Activated CD8-positive, alpha-beta memory T cell treated with anti-CD3 and anti-CD28 coated beads, Interleukin-2, amount 50 U/mL, for 24 hours (primary cell): ENCODE data around the gene L3MBTL3.

Experiments
- DNase-seq: peaks from one replicate; pipeline ENCODE4 v3.0.0-alpha.2; 2020; ENCODE audit errors: extremely low read depth

Gene L3MBTL3

GRCh38 chr6:130027948-130028347, 9.6 kb downstream of the L3MBTL3 start:
- DNase-seq, result no peak

DNA sequence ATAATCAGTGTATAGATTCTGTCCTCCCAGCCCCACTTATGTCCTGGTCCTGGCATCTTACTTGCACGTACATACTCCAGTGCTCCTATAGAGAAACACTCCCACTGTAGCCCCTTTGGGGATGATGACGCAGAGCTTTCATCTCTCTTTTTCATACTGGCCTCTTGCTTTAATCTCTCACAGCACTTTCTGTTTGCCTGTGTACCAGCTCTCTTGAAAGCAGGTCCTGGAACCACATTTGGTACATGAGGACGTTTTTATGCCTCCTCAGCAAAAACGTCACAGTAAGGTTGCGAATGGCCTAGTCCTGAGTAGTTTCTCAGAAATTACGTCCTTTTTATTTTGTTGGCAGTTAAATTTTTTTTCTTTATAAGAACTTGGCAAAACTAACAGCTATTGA, 10.8 kb downstream of the L3MBTL3 start:
- no peak for DNase-seq

DNA sequence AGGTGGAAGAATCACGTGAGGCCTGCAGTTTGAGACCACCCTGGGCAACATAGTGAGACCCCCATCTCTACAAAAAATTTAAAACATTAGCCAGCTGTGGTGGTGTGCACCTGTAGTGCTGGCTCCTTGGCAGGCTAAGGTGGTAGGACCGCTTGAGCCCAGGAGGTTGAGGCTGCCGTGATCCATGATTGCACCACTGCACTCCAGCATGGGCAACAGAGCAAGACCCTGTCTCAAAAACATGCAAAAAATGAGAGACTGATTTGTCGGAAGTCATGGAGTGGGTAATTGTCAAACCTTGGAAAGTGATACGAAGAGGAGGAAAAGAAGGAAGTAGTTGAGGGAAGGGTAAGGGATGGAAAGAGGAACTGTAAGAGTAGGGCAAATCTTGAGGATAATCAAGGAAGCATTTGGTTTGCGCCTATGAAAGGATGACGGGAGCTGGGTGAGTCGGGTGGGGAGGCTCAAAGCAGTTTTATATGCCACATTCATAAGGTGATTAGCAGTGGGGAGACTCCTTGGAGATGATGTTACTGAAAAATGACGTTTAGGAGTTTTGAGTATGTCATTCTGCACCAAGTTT, 14.5 kb downstream of the L3MBTL3 start:
- no peak for DNase-seq

- DNase-seq, result no peak
These were observed 15.6 kb downstream of the L3MBTL3 start for GRCh38 chr6:130033949-130034348.

DNA sequence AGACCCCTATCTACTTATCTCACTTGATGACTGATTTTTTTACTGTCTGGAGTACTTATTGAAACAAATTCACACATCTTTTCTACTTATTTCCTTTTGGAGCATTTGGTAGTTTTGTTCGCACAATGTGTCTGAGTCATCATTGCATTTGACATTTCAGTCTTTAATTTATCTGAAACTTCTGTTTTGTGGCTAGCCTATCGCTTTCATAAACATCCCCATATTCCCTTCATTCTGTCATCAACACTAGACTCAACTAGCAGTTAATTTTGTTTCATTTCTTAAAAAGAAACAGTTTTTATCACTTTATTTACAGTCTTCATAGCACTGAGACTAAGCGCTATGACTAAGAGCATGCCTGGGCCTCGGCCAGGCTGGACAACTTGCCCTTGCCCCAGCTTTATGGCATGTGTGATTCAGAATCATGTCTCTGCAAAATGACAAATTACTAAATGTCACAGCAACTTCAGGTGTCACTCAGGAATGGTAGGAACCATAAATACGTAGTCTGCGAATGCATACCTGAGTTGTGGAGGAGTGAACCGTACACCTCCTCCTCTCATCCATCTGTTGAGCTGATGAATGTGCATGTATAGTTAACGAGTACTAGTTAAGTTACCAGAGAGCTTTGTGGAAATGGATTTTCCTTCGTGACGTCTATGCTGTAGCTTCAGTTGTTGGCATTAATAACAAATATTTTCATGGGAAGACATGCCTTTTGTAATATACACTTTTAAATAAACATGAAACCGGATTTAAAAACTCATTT, 16.2 kb downstream of the L3MBTL3 start:
- no peak for DNase-seq

- no peak for DNase-seq
These were observed 16.8 kb downstream of the L3MBTL3 start for GRCh38 chr6:130035211-130035610.

- no peak for DNase-seq
These were observed 18.9 kb downstream of the L3MBTL3 start for GRCh38 chr6:130037207-130037811.

DNA sequence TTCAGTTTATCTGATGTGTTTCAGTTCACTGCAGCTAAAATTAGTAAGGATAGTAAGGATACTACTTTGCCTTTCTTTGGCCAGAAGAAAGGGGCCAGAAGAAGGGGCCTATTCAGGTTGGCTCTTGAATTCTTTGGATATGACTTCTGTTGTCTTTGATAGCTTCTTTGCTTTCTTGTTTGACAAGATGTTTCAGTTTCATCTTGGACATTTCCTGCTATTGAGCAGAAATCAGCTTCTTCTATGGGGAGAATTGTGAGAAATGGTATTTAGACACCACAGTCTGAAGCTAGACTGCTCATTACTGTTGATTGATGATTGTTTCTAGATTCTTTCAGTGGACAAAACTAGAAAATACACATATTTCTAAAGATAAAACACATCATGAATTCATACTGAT, 23.2 kb downstream of the L3MBTL3 start:
- no peak for DNase-seq

GRCh38 chr6:130043344-130043743, 25.0 kb downstream of the L3MBTL3 start:
- DNase-seq, result no peak

DNA sequence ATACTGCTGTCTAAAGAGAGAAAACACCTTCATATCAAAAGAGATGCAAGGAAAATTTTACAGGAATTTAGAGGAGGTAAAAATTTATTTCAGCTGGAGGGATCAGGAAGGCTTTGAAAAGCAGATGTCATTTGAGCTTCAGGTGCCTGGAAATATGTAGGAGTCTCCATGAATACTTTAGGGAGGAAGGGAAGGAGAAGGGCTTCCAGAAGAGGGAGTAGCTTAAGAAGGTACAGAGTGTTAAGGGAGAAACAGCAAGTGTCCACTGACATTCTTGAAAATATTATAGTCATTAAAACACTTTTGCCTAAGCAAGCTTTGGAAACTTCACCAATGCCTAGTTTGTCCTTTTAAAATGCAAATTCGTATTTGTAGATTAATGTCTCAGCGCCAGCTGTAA, 27.2 kb downstream of the L3MBTL3 start:
- DNase-seq, result no peak

- no peak for DNase-seq
These were observed 28.3 kb downstream of the L3MBTL3 start for GRCh38 chr6:130046671-130047070.

GRCh38 chr6:130047088-130047995, 29.0 kb downstream of the L3MBTL3 start:
- DNase-seq, result no peak

DNA sequence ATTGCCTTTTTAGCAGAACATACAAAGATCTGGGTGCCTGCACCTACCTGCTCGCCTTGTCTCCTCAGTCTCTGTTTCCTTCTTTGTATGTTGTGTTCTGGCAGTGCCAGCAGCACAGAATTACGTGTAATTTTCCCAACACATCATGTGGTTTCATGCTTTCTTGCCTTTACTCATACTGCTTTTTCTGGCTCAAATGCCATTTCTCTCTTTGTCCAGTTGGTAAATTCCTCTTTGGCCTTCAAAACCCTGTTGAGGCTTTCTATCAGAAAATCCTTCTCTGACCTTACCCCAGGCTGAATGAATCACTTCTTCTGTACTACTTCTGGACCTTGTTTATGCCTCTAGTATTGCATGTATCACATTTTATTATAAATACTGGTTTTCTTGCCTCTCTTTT, 31.8 kb downstream of the L3MBTL3 start:
- no peak for DNase-seq

DNA sequence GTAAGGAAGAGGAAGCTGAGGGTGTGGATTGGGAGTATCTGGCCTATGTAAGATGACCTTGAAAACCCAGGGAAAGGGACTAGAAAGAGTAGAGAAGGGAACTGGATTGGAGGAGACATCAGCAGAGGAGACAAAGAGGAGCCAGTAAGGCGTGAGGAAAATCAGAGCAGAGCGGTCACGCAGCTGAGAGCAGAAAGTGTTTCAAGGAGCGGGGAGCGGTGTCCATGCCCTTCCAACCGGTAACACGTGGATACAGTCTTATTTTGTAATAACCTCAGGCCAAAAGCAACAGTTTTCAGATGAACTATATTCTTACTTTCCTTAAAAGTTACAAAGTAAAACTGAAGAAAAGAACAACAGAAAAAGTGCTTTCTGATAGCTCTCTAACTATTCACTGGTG, 36.3 kb downstream of the L3MBTL3 start:
- no peak for DNase-seq

GRCh38 chr6:130055271-130055670, 36.9 kb downstream of the L3MBTL3 start:
- DNase-seq, result no peak

DNA sequence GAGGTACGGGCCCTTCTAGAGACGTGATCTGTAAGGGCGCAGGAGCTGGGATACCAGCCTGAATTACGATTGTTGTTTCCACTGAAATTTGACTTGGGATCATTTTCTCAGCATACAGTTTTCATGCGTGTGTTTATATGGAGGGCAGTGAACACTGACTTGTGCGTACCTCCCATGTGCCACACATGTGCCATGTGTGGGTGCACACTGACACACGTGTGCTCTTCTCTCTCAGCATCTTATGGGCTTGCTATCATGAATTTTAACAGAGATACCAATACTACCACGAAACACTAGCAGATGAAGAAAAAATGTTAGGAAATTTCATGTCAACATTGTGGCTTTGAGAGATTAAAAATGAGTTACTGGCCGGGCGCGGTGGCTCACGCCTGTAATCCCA, 39.1 kb downstream of the L3MBTL3 start:
- no peak for DNase-seq

DNA sequence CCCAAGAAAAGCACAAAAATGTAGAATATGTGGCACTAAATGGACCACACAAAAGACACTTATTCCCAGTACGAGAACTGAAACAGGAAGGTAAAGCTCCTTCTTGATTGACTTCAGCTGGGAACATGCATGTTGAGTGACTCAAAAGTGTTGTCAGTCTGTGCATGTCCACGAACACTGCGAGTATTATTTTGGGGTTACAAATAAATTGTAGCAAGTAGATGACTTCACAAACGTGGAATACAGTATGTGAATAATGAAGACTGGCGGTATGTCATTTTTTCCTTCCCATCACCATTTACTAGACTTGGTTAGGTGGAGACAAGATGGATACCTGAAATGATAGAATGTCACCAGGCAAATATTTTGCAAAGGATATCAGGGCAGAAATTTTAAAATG, 45.4 kb downstream of the L3MBTL3 start:
- DNase-seq, result no peak

DNA sequence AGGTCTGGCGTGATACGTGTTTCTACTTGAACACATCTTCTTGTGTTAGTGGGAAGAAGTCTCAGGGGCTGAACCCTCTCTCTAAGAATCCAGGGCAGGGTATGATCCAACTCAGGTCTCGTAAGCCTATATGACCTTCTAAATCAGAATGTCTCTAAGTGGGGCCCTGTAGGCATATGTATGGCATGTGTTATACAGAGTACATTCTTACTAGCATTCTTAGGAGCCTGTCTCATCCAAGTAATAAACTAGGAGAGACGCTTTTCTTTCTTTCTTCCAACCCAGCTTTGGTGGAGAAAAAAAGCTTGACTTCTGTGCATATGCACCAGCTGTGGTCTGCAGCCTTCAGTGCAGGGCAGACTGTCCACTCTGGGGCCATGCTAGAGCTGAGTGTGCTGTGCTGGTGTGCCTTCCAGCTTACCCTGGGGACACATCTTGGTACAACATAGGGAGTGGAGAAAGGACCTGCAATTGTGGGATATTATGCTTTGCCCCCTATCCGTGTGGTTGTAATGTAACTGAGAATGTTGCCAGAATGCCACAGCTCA, 47.3 kb downstream of the L3MBTL3 start:
- no peak for DNase-seq

DNA sequence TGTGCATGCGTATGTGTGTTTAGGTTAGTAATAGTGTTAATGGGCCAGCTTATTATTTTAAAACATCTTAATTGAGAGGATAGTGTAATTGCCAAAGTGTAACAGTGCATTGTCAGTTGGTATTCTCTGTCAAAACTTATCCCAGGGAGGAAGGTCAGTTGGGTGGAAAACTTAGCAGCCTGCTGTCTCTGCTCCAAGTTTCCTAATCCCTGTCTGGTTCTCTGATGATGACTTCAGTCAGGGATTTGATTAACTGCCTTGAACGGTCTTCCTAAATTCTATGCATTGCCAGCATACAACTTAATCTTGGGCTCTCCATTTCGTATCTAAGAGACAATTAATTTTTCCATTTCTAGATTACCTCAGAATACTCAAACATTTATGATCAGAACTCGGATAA, 51.1 kb downstream of the L3MBTL3 start:
- no peak for DNase-seq

GRCh38 chr6:130070326-130070725, 51.9 kb downstream of the L3MBTL3 start:
- no peak for DNase-seq

DNA sequence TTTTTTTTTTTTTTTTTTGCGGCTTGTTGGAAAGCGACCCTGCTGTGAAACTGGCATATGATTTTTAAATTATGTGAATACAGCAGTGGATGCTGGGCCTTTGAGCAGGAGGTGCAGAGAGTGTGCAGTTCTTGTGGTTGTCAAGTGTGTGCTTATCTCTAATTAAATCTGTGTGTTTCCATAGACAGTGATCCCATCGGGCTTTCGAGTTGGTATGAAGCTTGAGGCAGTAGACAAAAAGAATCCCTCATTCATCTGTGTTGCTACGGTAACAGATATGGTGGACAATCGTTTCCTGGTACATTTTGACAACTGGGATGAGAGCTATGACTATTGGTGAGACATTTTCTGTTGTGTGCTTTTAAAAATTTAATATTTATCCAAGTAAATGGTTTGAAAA, 52.4 kb downstream of the L3MBTL3 start:
- DNase-seq, result no peak

DNA sequence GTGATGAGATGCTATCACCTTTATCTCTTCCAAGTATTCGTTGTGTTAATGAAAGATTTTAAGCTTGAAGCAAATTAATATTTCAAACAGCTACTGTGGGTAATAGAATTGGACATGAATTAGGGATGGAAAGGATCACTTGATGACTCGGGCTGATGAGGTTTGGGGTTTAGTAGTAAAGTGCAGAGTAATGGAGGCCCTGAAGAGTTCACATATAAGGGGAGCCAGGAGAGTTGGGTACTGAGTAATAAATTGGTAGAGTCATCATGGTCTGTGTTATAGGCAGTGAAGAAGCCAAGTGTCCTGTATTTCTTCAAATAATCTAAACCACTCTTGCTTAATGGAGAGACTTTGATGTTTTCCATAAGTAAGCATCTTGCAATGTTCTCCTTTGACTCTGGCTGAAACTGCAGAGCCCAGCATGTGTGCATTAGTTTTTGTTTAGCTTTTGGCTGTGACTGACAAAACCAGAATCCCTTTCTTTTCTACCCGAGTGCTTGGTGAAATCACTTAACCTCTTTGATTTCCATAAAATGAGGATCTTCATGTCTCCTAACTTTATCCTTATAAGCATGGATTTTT, 57.6 kb downstream of the L3MBTL3 start:
- DNase-seq, result no peak
